Epithelial cell of esophagus (primary cell): Measurements from ENCODE around the gene PRR3.

Experiments
- DNase-seq: peaks from one replicate; pipeline ENCODE4 v3.0.0; 2010; ENCODE audit warnings: low read depth
- H3K4me3 ChIP-seq: 2 replicates; pipeline ENCODE4 v1.5.1; 2011; ENCODE audit warnings: mild to moderate bottlenecking, low read length, control low read depth
- CTCF ChIP-seq: IDR thresholded peaks from 2 replicates; pipeline ENCODE4 v1.5.1; 2011; ENCODE audit warnings: low read depth, mild to moderate bottlenecking, low read length, control low read depth, inconsistent platforms; ENCODE audit not compliant: insufficient read depth; ENCODE audit errors: missing control alignments

The PRR3 gene

GRCh38 chr6:30568245-30568644 lies 11.2 kb downstream of the PRR3 start:
- no peak for TF ChIP-seq CTCF
- no peak overlapping the region for H3K4me3 ChIP-seq
- peak; percentile 36 for DNase-seq

GRCh38 chr6:30570263-30570662 lies 13.2 kb downstream of the PRR3 start:
- peak overlapping the region; percentile 91 for H3K4me3 ChIP-seq
- no peak for TF ChIP-seq CTCF
- no peak for DNase-seq

- no peak for DNase-seq
- H3K4me3 ChIP-seq = peak overlapping the region; percentile 91
Measured at GRCh38 chr6:30570740-30571074, 13.6 kb downstream of the PRR3 start.

DNA sequence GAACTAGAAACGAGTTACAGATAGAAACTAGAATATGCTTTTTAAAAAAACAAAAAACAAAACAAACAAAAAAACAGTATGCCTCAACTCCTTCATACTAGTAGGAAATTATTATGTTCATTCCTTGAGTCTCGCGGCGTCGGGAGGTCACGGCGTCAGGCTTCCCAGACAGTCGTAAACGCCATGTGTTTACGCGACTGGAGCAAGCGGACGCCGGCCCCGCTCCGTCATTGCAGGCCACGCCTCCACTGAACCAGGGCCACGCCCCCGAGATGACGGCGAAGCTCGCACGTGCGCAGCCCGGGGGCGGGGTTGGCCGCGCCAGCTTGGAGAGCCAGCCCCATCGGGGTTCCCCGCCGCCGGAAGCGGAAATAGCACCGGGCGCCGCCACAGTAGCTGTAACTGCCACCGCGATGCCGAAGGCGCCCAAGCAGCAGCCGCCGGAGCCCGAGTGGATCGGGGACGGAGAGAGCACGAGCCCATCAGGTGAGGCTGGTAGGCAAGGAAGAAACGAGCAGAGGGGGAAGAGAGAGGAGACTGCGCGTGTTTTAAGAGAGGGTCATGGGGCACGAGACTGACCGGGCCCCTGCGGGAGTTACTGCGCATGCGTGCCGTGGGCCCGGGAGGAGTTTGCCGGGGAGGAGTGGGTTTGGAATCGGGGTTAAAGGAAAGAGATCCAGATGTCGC lies 14.1 kb downstream of the PRR3 start, which contains the start of gene ABCF1:
TSS of gene ABCF1 (plus strand) at position 368 of the 687 bp plus-strand sequence. CDS start at position 414, 46 bp downstream.
- H3K4me3 ChIP-seq = peak within 1 kb of the TSS; percentile 91
- TF ChIP-seq CTCF = no peak
- DNase-seq = peak; percentile 99

More at GRCh38 chr6:30570740-30571074, 13.6 kb downstream of the PRR3 start:
- no peak for TF ChIP-seq CTCF

GRCh38 chr6:30571762-30572082 lies 14.6 kb downstream of the PRR3 start:
- peak overlapping the region; percentile 91 for H3K4me3 ChIP-seq
- no peak for TF ChIP-seq CTCF
- no peak for DNase-seq

- TF ChIP-seq CTCF = no peak
- H3K4me3 ChIP-seq = peak overlapping the region; percentile 91
- DNase-seq = peak; percentile 81
Measured at GRCh38 chr6:30572148-30572547, 15.1 kb downstream of the PRR3 start.

DNA sequence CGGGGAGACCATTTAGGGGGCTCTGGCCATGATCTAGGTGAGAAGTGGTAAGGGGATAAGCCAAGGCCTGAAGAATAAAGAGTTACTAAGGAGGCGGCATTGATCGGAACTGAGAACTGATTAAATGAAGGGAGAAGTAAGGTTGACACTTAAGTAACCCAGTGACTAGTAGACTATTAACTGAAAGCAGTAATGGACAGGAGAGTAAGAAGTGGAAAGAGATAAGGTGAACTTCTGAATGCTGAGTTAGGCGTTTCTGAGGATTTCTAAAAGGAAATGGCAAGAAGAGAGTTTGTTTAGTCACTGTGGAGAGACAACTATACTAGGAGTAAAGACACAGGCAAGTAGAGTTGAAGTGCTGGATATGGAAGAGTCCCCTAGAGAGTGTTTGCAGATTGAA lies 16.0 kb downstream of the PRR3 start:
- no peak for TF ChIP-seq CTCF
- H3K4me3 ChIP-seq = no peak overlapping the region

More for the DNA sequence above, 16.0 kb downstream of the PRR3 start:
- no peak for DNase-seq
